SK-N-MC (cell line): ENCODE data around the gene BID.

Experiments
- EZH2 ChIP-seq: fragments of 200-600 bp; sonication (generic); IDR thresholded peaks from one replicate; pipeline ENCODE4 v1.6.1; 2017; ENCODE audit warnings: antibody characterized with exemption
- FOXP2 ChIP-seq: optimal IDR thresholded peaks from 2 replicates; pipeline ENCODE3; 2011; ENCODE audit warnings: mild to moderate bottlenecking, moderate library complexity; ENCODE audit not compliant: insufficient read depth; ENCODE audit errors: extremely low read length, control extremely low read depth
- POLR2AphosphoS5 ChIP-seq: IDR thresholded peaks from 2 replicates; pipeline ENCODE4 v1.6.1; 2012; ENCODE audit warnings: mild to moderate bottlenecking, low read depth, low read length, borderline replicate concordance

DNA sequence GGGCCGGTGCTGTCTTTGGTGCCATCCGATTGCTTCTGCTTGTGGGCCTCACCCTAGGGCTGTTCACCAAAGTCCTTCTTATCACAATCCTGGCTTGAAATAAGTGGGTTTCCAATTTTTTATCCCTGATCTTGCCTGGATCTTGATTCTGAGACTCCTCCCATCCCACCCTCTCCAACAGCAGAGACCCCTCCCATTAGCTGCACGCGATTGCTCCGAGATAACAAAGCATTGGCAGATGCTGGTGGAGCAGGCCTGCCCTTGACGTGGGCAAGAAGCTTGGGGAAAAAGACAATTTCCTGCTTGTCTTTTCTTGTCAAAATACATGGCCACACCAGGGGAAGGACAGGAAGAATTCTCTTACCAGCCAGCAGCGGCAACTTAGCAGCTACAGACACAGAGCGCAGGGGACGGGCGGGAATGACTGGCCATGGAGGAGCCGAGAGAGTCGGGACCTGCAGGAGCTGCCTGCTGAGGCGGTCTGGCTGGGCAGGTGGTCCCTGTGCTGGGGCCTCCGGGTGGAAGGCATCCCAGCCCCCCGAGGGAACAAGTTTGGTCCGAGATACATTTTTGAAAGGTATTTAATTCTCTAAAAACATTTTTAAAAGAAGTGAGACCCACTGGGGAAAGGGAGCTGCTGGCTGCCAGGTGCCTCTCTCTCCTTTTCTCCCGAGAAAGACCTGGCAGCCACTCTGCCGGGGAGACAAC is 9.7 kb upstream of the BID start:
- no peak for TF ChIP-seq POLR2AphosphoS5
- no peak for TF ChIP-seq EZH2
- TF ChIP-seq FOXP2 = no peak
